Right lobe of liver (tissue), 6 donors: ENCODE data around the gene NR2F1-AS1. TPM values are rescaled to one million over a fixed set of nuclear protein-coding genes. Genes with fewer than 3 reads are reported as not detected.

ENCODE experiments used
- ATAC-seq, 4 donors: fragments of 200-7000 bp; cut with Tn5 transposase; one replicate each; pipeline ENCODE4 v1.9.1; 2020; ENCODE audit warnings: mild to moderate bottlenecking in 4 of 4, moderate library complexity in 4 of 4
- DNase-seq, 3 donors: peaks; one replicate each; pipeline ENCODE4 v3.0.0-alpha.2; 2020
- H3K27ac ChIP-seq, 3 donors: fragments of 200-600 bp; one replicate each; pipeline ENCODE4 v1.8.0; 2022
- H3K27me3 ChIP-seq, 2 donors: fragments of 200-600 bp; one replicate each; pipeline ENCODE4 v1.8.0; 2022
- H3K36me3 ChIP-seq, 4 donors: fragments of 200-600 bp; sonication (generic) in 1 of 4; one replicate each; pipeline versions ENCODE4 v1.5.1 to v1.8.0; 2017 to 2022; ENCODE audit warnings: control low read depth in 1 of 4
- H3K4me1 ChIP-seq, 4 donors: fragments of 200-600 bp; sonication (generic) in 1 of 4; one replicate each; pipeline versions ENCODE4 v1.5.1 to v1.8.0; 2017 to 2022; ENCODE audit warnings: control low read depth in 1 of 4
- H3K4me3 ChIP-seq, 3 donors: fragments of 200-600 bp; one replicate each; pipeline ENCODE4 v1.8.0; 2022
- H3K9me3 ChIP-seq, 4 donors: fragments of 200-600 bp; sonication (generic) in 1 of 4; one replicate each; pipeline versions ENCODE4 v1.5.1 to v1.8.0; 2017 to 2022; ENCODE audit warnings: control low read depth in 1 of 4
- CTCF ChIP-seq, 4 donors: fragments of 200-600 bp in 3 of 4; fragments of 450-650 bp in 1 of 4; IDR thresholded peaks; one replicate each; pipeline versions ENCODE4 v1.5.1 to v1.8.0; 2016 to 2022; ENCODE audit warnings: antibody characterized with exemption in 4 of 4, mild to moderate bottlenecking in 2 of 4
- POLR2A ChIP-seq: fragments of 450-650 bp; IDR thresholded peaks from one replicate; pipeline ENCODE4 v1.6.1; 2017; ENCODE audit warnings: antibody characterized with exemption, mild to moderate bottlenecking
- WGBS: methylation state at CpG from one replicate; pipeline ENCODE4 v1.1.6; 2018; ENCODE audit warnings: low coverage, low lambda C conversion rate; ENCODE audit not compliant: insufficient coverage; ENCODE audit errors: missing lambda C conversion rate; 5-methylcytosine and 5-hydroxymethylcytosine counted together
- intact Hi-C, 2 donors: fragments of 100-400 bp; cut with DNase I; formaldehyde crosslinking; loops; one replicate each; pipeline versions ENCODE4 v1.11.2 to v1.14.1; 2022
- total RNA-seq, 6 experiments: library from RNA; depleted of rRNA in 2 of 6; stranded (reverse); fragments of >200 nt in 2 of 6; fragmentation: NEBNext Ultra II Directional in 3 of 6; extraction: Animal tissue kit (Norgen Biotek cat#: 25700) in 3 of 6; gene quantifications; one replicate each; pipeline versions ENCODE4 v1.1.0 to v1.2.4, GENCODE V29; 2016 to 2023
- donor health status: DM: no; HTN: yes; CAD: no.
- donor health status: DM: no; HTN: no; CAD: no.
- donor health status: DM: no; HTN: no; CAD: no.
- donor health status: DM: no; HTN: yes; CAD: no.
- donor health status: DM: no; HTN: yes; CAD: no.

NR2F1-AS1 gene
- total RNA-seq, 6 experiments from 2014 or later, result 1.2 to 3.8 (median 2.3) TPM

GRCh38 chr5:93385655-93386054 lies 195.4 kb downstream of the NR2F1-AS1 start:
- WGBS, result 74% methylated on average over 2 of the region's 2 CpGs
- ATAC-seq (no peak), DNase-seq (no peak)
- H3K27ac ChIP-seq, result no peak overlapping the region
- no peak overlapping the region for H3K4me3 ChIP-seq
- TF ChIP-seq CTCF (IDR thresholded peaks at IDR 0.05) (no peak), POLR2A (no peak)
- no peaks in the 10 kb centered on the region for H3K4me1 ChIP-seq
- intact Hi-C loops, result no loop called here
- no peaks in the 10 kb centered on the region for H3K27me3 ChIP-seq
- no peaks in the 10 kb centered on the region for H3K36me3 ChIP-seq
- no peaks in the 10 kb centered on the region for H3K9me3 ChIP-seq

GRCh38 chr5:93384995-93385394 lies 196.0 kb downstream of the NR2F1-AS1 start:
- ATAC-seq (no peak), DNase-seq (no peak)
- no peak for TF ChIP-seq CTCF (IDR thresholded peaks at IDR 0.05)
- TF ChIP-seq POLR2A, result no peak
- no peaks in the 10 kb centered on the region for H3K9me3 ChIP-seq
- H3K4me3 ChIP-seq, result no peak overlapping the region
- H3K4me1 ChIP-seq, result no peaks in the 10 kb centered on the region
- intact Hi-C loops, result no loop called here
- no peaks in the 10 kb centered on the region for H3K27me3 ChIP-seq
- H3K27ac ChIP-seq, result no peak overlapping the region
- WGBS, result 72% methylated on average over 2 of the region's 3 CpGs
- no peaks in the 10 kb centered on the region for H3K36me3 ChIP-seq

- 77% methylated on average over 4 of the region's 4 CpGs for WGBS
- Histone ChIP-seq H3K4me1 (no peaks in the 10 kb centered on the region), H3K27ac (no peak overlapping the region), H3K36me3 (no peaks in the 10 kb centered on the region), H3K4me3 (no peak overlapping the region), H3K27me3 (no peaks in the 10 kb centered on the region), H3K9me3 (no peaks in the 10 kb centered on the region)
- no peak for TF ChIP-seq CTCF (IDR thresholded peaks at IDR 0.05)
- no peak for TF ChIP-seq POLR2A
- no peak for DNase-seq
- no peak for ATAC-seq
- intact Hi-C loops, result no loop called here
These were observed 197.0 kb downstream of the NR2F1-AS1 start for GRCh38 chr5:93384026-93384425.

- Histone ChIP-seq H3K4me1 (no peaks in the 10 kb centered on the region), H3K27me3 (no peaks in the 10 kb centered on the region), H3K9me3 (no peaks in the 10 kb centered on the region), H3K36me3 (no peaks in the 10 kb centered on the region), H3K4me3 (no peak overlapping the region), H3K27ac (no peak overlapping the region)
- 44% methylated on average over 3 of the region's 3 CpGs for WGBS
- intact Hi-C loops, result no loop called here
- ATAC-seq, result no peak
- no peak for DNase-seq
- no peak for TF ChIP-seq CTCF (IDR thresholded peaks at IDR 0.05)
- TF ChIP-seq POLR2A, result no peak
These were observed 198.7 kb downstream of the NR2F1-AS1 start for GRCh38 chr5:93382188-93382825.

GRCh38 chr5:93381057-93381456 lies 200.0 kb downstream of the NR2F1-AS1 start:
- TF ChIP-seq POLR2A (no peak), CTCF (IDR thresholded peaks at IDR 0.05) (no peak)
- WGBS, result 72% methylated on average over 3 of the region's 4 CpGs
- DNase-seq (no peak), ATAC-seq (no peak)
- Histone ChIP-seq H3K27ac (no peak overlapping the region), H3K4me3 (no peak overlapping the region), H3K4me1 (no peaks in the 10 kb centered on the region), H3K27me3 (no peaks in the 10 kb centered on the region), H3K36me3 (no peaks in the 10 kb centered on the region), H3K9me3 (no peaks in the 10 kb centered on the region)
- intact Hi-C loops, result no loop called here
